Cardiac fibroblast (primary cell): ENCODE measurements around the gene TTLL9.

Source experiments
- DNase-seq, 2 donors: peaks; one replicate each; pipeline versions ENCODE4 v3.0.0 to v3.0.0-alpha.2; 2010; ENCODE audit warnings: low read depth in 2 of 2
- H3K4me3 ChIP-seq, 2 donors: replicated peaks in 1 of 2; 1 replicate in 1 of 2; 2 replicates in 1 of 2; pipeline ENCODE4 v1.5.1; 2011; ENCODE audit warnings: low read depth in 2 of 2, low read length in 2 of 2, mild to moderate bottlenecking in 2 of 2, moderate library complexity in 1 of 2
- CTCF ChIP-seq: IDR thresholded peaks from one replicate; pipeline ENCODE4 v1.5.1; 2011; ENCODE audit warnings: low read depth, mild to moderate bottlenecking, low read length, inconsistent platforms

Gene TTLL9

GRCh38 chr20:31989030-31989645 lies 118.7 kb downstream of the TTLL9 start:
- DNase-seq, result no peak
- no peak overlapping the region for H3K4me3 ChIP-seq
- TF ChIP-seq CTCF, result no peak

GRCh38 chr20:31990641-31991338 lies 120.4 kb downstream of the TTLL9 start:
- no peak for TF ChIP-seq CTCF
- no peak for DNase-seq

GRCh38 chr20:31991339-31991705 lies 120.9 kb downstream of the TTLL9 start:
- H3K4me3 ChIP-seq, result no peak overlapping the region
- no peak for DNase-seq
- TF ChIP-seq CTCF, result no peak

More at GRCh38 chr20:31990641-31991338, 120.4 kb downstream of the TTLL9 start:
- no peak overlapping the region for H3K4me3 ChIP-seq

- TF ChIP-seq CTCF, result no peak
- no peak for DNase-seq
- H3K4me3 ChIP-seq, result no peak overlapping the region
Observed at GRCh38 chr20:31992086-31992485, 121.7 kb downstream of the TTLL9 start.
